Activated T-cell treated with anti-CD3 and anti-CD28 coated beads, Interleukin-2, amount 50 U/mL, for 24 hours (primary cell): ENCODE data around the gene COQ10A.
"Not testable (repeated sequence)": the region's sequence is repeated elsewhere in the genome, so short reads cannot be mapped to it uniquely, and the experiment has no call there.

ENCODE experiments used
- DNase-seq: peaks from one replicate; pipeline ENCODE4 v3.0.0-alpha.2; 2020
- H3K27ac Mint-ChIP-seq: 2 replicates; pipeline ENCODE4 v1.8.0; 2020; ENCODE audit warnings: mild to moderate bottlenecking, mixed read lengths
- H3K27me3 Mint-ChIP-seq: 2 replicates; pipeline ENCODE4 v1.8.0; 2020; ENCODE audit warnings: mixed read lengths
- H3K36me3 Mint-ChIP-seq: 2 replicates; pipeline ENCODE4 v1.8.0; 2020; ENCODE audit warnings: low read depth, mixed read lengths
- H3K4me1 Mint-ChIP-seq: 2 replicates; pipeline ENCODE4 v1.8.0; 2020; ENCODE audit warnings: low read depth, mixed read lengths
- H3K4me3 Mint-ChIP-seq: 2 replicates; pipeline ENCODE4 v1.8.0; 2020; ENCODE audit warnings: mild to moderate bottlenecking, moderate library complexity, mixed read lengths
- H3K9me3 Mint-ChIP-seq: 2 replicates; pipeline ENCODE4 v1.8.0; 2020; ENCODE audit warnings: mixed read lengths

Gene COQ10A

GRCh38 chr12:56282030-56282429 lies 15.3 kb downstream of the COQ10A start:
- H3K27ac Mint-ChIP-seq, result peak overlapping the region; percentile 82
- peaks cover 6% of the 10 kb centered on the region for H3K4me1 Mint-ChIP-seq
- H3K9me3 Mint-ChIP-seq, result no peaks in the 10 kb centered on the region
- H3K36me3 Mint-ChIP-seq, result peaks cover 86% of the 10 kb centered on the region
- H3K4me3 Mint-ChIP-seq, result no peak overlapping the region
- DNase-seq, result no peak
- H3K27me3 Mint-ChIP-seq, result no peaks in the 10 kb centered on the region

DNA sequence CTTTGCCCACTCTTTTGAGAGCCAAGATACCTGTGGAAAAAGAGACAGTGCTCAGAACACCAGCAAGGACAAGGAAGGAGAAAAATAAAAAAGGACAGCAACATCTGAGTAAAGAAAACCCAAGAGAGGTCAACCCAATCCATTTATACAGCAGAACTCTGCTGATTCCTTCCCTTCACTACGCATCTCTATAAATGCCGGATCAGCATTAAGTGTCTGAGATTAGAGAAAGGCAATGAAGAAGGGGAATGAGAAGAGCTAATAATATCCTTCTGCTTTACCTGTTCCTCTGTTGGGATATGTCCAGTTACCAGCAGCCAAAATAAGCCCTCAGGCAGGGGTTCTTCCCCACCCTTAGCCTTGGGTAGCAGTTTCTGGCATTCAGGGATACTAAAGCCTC lies 15.8 kb downstream of the COQ10A start:
- Mint-ChIP-seq H3K9me3 (no peaks in the 10 kb centered on the region), H3K27ac (peak overlapping the region; percentile 82), H3K27me3 (no peaks in the 10 kb centered on the region), H3K4me1 (peaks cover 6% of the 10 kb centered on the region), H3K4me3 (no peak overlapping the region), H3K36me3 (peaks cover 86% of the 10 kb centered on the region)
- DNase-seq, result no peak

- H3K27me3 Mint-ChIP-seq, H3K9me3 Mint-ChIP-seq, H3K27ac Mint-ChIP-seq, H3K4me3 Mint-ChIP-seq, DNase-seq: not testable (repeated sequence)
- peaks cover 86% of the 10 kb centered on the region for H3K36me3 Mint-ChIP-seq
- H3K4me1 Mint-ChIP-seq, result peaks cover 13% of the 10 kb centered on the region
Measured at GRCh38 chr12:56284263-56284662, 17.5 kb downstream of the COQ10A start.

DNA sequence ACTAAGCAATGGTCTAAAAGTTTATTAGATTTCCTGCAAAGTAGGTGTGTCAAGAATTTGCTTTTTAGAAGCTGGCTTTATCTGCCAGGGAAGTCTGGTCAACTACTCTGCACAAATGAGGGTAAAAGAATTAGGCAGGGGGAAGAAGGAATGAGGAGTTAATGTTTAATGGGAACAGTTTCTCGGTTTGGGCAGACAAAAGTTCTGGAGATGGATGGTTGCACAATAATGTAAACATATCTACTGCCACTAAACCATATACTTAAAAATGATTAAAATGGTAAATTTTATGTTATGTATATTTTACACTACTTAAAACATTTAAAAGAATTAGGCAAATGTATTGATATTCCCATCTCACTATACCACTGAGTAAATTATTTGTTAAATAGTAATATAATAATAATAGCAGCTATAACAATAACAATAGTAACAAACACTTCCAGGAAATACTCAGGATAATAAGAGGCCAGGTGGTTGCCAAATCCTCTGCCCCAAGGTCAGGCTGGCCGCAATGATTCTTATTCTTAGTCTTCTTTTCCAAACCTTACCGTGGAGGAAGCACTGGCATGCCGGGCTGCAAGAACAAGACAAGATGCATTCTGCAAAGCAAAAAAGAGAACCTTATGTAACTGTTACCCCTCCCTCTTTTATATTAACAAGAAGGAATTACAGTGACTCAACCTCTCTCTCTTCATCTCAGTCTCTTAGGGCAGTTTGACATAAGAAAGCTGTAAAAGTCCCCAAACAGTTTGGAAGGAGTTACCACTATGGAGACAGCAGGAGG lies 19.5 kb downstream of the COQ10A start:
- Mint-ChIP-seq H3K4me3 (no peak overlapping the region), H3K27me3 (no peaks in the 10 kb centered on the region), H3K36me3 (peaks cover 87% of the 10 kb centered on the region), H3K27ac (peak overlapping the region; percentile 81), H3K9me3 (no peaks in the 10 kb centered on the region), H3K4me1 (peaks cover 26% of the 10 kb centered on the region)
- no peak for DNase-seq

DNA sequence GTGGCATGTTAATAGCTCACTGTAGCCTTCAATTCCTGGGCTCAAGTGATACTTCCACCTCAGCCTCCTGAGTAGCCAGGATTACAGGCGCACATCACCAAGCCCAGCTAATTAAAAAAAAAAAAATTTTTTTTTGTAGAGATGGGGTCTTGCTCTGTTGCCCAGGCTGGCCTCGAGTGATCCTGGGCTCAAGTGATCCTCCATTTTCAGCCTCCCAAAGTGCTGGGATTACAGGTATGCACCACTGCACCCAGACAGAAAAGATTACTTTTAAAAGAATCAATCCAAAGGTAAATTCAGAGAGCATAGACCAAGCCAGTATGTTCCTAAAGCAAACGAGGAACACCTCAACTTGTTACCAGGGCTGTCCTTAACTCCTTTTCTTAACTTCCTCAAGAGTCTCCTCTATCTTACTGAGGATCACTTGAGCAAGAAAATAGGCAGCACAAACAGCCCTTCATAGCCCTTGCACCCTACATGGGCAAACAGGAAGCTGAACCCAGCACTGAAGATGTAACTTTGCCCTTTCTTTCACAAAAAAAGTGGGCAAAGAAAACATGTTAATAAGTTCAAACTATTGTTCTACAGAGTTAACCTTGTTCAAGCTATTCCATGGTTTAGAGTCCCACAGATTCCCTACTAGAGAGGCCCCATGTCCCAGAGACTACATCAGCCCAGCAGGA lies 22.1 kb downstream of the COQ10A start:
- DNase-seq, result no peak
- Mint-ChIP-seq H3K9me3 (no peaks in the 10 kb centered on the region), H3K27ac (peak overlapping the region; percentile 33), H3K4me3 (no peak overlapping the region), H3K27me3 (no peaks in the 10 kb centered on the region), H3K4me1 (peaks cover 41% of the 10 kb centered on the region), H3K36me3 (peaks cover 81% of the 10 kb centered on the region)

DNA sequence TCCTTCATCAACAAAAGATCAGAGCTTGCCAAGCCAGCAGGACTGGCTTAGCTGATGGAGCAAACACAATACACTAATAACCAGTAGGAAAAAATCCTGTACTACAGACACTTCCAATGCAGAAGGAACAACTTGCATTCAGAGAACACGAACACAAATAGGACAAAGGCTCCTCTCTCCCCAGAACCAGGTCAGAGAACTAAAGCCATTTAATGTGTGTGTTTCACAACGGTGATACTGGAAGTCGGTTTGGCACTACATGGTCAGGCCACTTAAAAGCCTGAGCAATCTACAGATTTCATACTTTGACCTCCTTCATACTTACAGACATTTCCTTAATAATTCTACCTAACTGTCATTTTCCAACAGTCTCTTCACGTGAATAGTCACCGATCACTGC lies 27.1 kb downstream of the COQ10A start:
- no peak for DNase-seq
- peaks cover 87% of the 10 kb centered on the region for H3K36me3 Mint-ChIP-seq
- H3K27me3 Mint-ChIP-seq, result no peaks in the 10 kb centered on the region
- no peak overlapping the region for H3K4me3 Mint-ChIP-seq
- H3K4me1 Mint-ChIP-seq, result peaks cover 68% of the 10 kb centered on the region
- no peaks in the 10 kb centered on the region for H3K9me3 Mint-ChIP-seq
- peak overlapping the region; percentile 22 for H3K27ac Mint-ChIP-seq

- no peak for DNase-seq
- Mint-ChIP-seq H3K4me1 (peaks cover 64% of the 10 kb centered on the region), H3K27me3 (no peaks in the 10 kb centered on the region), H3K9me3 (no peaks in the 10 kb centered on the region), H3K36me3 (peaks cover 85% of the 10 kb centered on the region), H3K4me3 (no peak overlapping the region), H3K27ac (peak overlapping the region; percentile 97)
Measured at GRCh38 chr12:56296295-56296694, 29.6 kb downstream of the COQ10A start.

DNA sequence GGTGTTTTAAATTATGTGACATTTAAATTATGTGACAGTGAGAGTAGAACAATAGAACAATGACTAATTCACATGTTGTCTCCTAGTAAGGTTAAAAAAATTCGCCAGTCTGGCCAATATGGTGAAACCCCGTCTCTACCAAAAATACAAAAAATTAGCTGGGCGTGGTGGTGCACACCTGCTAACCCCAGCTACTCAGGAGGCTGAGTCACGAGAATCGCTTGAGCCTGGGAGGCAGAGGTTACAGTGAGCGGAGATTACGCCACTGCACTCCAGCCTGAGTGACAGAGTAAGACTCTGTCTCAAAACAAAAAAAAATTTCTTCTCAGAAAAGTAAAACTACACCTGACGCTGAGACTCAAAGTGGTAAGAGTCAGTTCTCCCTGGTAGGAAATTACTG lies 30.7 kb downstream of the COQ10A start:
- H3K9me3 Mint-ChIP-seq, result no peaks in the 10 kb centered on the region
- peak overlapping the region; percentile 98 for H3K4me3 Mint-ChIP-seq
- peak overlapping the region; percentile 97 for H3K27ac Mint-ChIP-seq
- no peaks in the 10 kb centered on the region for H3K27me3 Mint-ChIP-seq
- peaks cover 63% of the 10 kb centered on the region for H3K4me1 Mint-ChIP-seq
- no peak for DNase-seq
- H3K36me3 Mint-ChIP-seq, result peaks cover 82% of the 10 kb centered on the region

DNA sequence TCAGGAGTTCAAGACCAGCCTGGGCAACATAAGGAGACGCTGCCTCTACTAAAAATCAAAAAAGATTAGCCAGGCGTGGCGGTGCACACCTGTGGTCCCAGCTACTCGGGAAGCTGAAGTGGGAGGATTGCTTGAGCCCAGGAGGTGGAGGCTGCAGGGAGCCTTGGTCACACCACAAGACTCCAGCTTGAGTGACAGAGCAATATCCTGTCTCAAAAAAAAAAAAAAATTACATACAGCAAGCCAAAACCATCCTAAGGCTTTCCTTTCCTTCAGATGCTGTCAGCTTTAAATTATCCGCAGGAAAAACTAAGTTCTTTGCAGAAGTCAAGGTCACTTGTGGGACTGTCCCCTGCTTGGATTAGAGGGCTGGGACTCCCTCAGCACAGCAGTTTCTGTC lies 32.1 kb downstream of the COQ10A start:
- no peaks in the 10 kb centered on the region for H3K9me3 Mint-ChIP-seq
- H3K27me3 Mint-ChIP-seq, result no peaks in the 10 kb centered on the region
- DNase-seq, result no peak
- H3K4me1 Mint-ChIP-seq, result peaks cover 56% of the 10 kb centered on the region
- peaks cover 77% of the 10 kb centered on the region for H3K36me3 Mint-ChIP-seq
- peak overlapping the region; percentile 98 for H3K4me3 Mint-ChIP-seq
- peak overlapping the region; percentile 97 for H3K27ac Mint-ChIP-seq

DNA sequence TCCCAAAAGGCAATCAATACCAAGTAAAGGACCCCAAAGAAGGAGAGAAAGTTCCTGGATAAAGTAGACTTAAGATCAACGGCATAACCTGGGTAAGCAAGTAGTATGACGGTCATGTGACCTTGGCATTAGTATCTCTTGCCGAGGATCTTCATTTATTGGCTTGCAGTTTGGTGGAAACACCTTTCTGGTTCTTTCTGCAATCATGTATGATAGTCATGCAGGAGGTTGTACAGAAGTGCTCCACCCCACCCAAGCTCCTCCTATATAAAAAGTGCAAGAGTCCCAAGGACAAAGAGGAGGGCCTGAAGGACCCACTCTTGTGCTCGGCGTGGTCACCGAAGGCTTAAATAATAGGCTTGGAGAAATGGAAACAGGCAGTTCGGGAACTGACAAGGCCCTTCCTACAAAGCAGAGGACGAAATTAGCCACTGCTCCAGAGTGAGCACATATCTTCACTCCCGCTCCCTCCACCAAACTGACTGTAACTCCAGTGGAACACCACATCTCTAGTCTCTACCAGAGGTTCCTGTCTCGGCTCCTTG lies 32.6 kb downstream of the COQ10A start:
- Mint-ChIP-seq H3K36me3 (peaks cover 77% of the 10 kb centered on the region), H3K4me3 (peak overlapping the region; percentile 98), H3K27ac (peak overlapping the region; percentile 97), H3K4me1 (peaks cover 53% of the 10 kb centered on the region), H3K9me3 (no peaks in the 10 kb centered on the region), H3K27me3 (no peaks in the 10 kb centered on the region)
- no peak for DNase-seq

- Mint-ChIP-seq H3K36me3 (peaks cover 77% of the 10 kb centered on the region), H3K4me1 (peaks cover 51% of the 10 kb centered on the region)
Measured at GRCh38 chr12:56299853-56300643, 33.3 kb downstream of the COQ10A start, which contains the start of gene CS. TSS of gene CS (minus strand) at chr12:56300330. CDS start at chr12:56300201, 129 bp downstream.

DNA sequence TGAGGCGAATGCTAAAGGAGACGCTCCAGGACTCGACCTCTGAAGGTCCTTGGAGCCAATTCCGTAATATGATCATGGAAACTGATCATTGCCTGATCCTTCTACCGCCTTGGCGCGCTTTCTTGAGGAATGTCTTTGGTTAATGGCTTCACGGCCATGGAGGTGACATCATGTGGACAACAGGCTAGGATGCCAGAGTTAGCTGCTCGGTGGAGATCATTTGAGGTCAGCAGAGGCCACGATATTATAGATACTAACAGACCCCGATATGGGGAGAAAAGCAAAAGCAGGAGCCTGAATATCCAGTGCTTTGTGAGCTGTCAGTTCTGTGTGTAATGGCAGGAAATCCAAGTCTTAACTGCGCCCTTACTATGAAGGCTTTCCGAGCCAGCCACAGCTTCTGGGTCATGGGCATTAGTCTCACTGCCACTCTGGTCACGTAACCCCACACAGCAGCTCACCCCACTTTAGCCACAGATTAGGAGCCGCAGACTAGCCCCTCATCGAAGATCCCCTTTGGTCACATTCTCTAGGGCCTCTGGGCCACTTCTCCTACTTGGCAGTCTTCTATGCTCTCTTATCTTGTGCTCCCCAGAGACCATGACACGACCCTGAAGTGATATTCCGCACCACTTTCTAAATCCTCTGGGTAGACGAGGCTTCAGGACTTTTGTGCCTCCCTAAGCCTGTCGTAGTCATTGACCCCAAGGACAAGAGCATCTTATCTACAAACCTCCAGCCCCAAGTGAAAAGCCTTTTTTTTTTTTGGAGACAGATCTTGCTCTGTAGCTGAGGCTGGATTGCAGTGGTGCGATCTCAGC lies 34.1 kb downstream of the COQ10A start:
- Mint-ChIP-seq H3K27me3 (no peaks in the 10 kb centered on the region), H3K4me1 (peaks cover 49% of the 10 kb centered on the region), H3K4me3 (peak overlapping the region; percentile 98), H3K9me3 (no peaks in the 10 kb centered on the region), H3K27ac (peak overlapping the region; percentile 97), H3K36me3 (peaks cover 78% of the 10 kb centered on the region)
- DNase-seq, result peak; percentile 42

More at GRCh38 chr12:56299853-56300643, 33.3 kb downstream of the COQ10A start, which contains the start of gene CS:
- peak; percentile 98 for DNase-seq
- Mint-ChIP-seq H3K27me3 (no peaks in the 10 kb centered on the region), H3K9me3 (no peaks in the 10 kb centered on the region), H3K27ac (peak within 1 kb of the TSS; percentile 97), H3K4me3 (peak within 1 kb of the TSS; percentile 98)

GRCh38 chr12:56304276-56304675 lies 37.5 kb downstream of the COQ10A start:
- H3K4me1 Mint-ChIP-seq, result peaks cover 18% of the 10 kb centered on the region
- no peak for DNase-seq
- H3K36me3 Mint-ChIP-seq, result peaks cover 70% of the 10 kb centered on the region
- H3K4me3 Mint-ChIP-seq, result no peak overlapping the region
- H3K27me3 Mint-ChIP-seq, result no peaks in the 10 kb centered on the region
- H3K27ac Mint-ChIP-seq, result no peak overlapping the region
- no peaks in the 10 kb centered on the region for H3K9me3 Mint-ChIP-seq
